ENCODE results near the gene DIAPH2.
A peak's percentile ranks its signal among the peaks of the same experiment; 100 is the strongest.

DIAPH2 gene

DNA sequence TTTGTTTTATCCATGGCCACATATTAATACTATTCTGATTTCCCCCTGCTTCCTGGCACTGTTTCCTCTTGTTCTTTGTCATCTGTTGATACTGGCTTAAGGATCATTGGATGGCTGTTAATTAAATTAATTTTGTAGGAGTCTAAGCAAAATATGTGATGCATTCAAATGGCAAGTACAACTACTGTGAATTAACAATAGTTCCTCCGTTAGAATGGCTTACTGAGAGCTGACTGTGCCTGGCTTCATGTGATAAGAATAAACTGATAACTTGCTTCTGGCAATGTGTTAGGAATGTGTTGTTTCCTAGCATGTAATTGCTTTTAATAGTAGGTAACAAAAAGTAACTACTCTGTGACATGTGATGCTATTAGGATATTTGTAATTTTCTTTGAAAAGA lies 297.5 kb downstream of the DIAPH2 start:
- no peak for DNase-seq

DNA sequence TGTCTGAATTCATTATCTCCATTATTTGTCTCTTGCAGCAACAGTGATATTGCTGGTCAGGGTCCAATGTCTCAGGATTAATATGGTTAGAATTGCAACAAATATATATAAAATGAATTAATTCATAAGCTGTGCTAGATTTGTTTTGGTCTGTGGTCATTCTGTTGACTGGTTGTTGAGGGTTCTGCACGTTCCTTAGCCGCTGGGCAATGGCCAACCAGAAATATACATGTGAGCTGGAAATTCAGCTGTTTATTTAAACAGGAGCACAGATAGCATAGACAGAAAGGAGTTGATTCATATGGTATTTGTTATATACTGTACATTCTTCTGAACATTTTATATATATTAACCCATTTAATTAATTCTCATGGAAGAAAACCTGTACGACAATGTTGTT lies 299.9 kb downstream of the DIAPH2 start:
- DNase-seq = no peak

DNA sequence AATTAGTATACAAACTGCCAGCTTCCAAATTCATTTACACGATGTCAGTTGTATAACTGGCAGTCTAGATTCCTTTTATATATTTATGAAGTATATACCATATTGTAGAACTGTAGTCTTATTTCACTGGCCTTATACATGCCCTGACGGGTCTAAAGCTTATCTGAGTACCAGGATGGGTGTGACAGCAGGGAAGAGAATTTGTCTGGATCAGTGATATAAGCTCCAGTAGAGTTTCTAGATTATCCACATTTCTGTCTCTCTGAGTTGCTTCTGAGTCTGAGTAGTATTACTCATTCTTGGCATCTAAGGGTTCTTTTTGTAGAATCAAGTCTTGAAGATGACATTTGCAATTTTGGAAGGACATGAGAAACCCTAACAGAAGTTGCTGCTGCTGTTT lies 300.4 kb downstream of the DIAPH2 start:
- no peak for DNase-seq

DNA sequence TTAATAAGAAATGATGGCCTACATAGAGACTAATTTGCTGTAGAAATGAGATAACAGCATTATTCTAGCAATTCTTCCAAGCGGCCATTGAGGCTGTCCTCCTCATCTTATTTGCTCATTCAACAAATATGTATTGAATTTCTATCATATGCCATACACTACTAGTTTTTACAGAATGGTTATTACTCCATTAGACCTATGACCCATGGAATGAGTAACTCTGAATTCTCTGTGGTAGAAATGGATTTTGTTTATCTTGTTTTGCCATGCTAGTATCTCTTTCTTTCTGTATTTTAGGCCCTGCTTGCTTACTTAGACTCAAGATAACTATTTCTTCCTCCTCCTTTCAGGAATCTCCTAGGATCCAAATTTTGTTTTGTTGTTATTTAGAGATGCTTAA lies 302.6 kb downstream of the DIAPH2 start:
- DNase-seq = no peak

DNA sequence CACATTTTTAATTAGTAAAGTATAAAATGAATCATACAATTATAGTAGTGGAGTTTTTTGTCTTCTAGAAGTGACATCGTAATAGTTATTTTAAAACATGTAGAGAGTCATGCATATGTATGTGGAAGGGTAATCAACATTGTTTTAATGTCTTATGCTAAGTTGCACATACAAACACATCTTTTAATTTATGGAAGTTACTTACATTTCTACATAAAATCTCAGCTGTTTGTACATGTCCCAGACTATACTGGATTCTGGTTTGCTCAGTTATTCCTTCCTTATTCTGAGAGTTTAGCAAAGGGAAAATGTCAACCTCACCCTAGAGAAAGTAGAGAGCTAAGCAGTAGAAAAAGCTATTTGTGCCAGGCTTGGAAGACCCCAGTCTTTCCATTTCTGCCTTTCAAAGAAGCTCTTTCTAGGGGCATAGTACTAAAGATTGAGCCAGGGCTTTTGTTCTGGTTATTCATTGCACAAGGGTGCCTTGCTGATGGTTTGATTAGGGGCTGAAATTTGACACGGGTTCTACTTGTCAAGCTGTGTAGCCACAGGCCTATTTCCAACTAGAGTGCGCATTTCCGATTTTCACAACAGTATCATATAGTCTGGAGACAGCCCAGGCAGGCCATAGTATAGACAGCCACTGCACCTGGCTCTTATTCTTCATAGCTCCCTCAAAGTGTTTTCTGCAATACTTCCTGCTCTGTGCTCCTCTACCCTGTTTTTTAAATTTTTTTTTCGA lies 305.4 kb downstream of the DIAPH2 start:
- no peak for DNase-seq

DNA sequence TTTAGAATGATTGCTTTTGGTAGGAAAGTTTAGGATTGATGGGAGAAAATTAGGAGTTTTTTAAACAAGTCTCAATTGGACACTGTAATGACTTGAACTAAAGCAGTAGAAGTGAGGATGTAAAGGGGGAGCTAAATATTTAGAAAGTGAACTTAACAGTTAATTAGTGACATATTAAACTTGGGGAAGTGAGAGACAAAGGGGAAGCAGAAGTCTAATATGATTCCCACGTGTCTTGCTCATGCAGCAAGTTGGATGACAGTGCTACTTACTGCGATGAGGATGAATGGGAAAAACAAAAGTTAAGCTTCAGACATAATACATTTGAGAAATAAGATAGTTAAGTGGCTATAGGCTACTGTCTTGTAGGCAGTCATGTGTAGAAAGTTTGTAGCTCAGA lies 309.5 kb downstream of the DIAPH2 start:
- DNase-seq = no peak

DNA sequence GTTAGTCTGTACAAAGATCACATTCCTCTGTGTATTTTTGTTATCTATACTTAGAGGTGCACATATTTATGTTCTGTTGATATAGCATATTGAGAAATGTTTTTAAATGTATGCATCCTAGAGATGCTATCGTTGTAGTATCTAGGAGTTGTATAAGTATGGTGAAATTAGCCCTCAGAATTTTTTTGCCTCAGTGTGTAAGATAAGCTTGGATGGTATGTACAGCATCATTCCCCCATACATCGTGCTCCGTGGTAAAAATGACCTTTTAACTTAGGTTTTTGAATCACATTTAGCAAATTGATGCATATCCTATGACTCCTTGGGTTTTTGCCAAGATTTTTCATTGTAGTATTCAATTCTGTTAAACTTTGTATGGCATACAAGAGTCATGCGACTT lies 312.6 kb downstream of the DIAPH2 start:
- no peak for DNase-seq

DNA sequence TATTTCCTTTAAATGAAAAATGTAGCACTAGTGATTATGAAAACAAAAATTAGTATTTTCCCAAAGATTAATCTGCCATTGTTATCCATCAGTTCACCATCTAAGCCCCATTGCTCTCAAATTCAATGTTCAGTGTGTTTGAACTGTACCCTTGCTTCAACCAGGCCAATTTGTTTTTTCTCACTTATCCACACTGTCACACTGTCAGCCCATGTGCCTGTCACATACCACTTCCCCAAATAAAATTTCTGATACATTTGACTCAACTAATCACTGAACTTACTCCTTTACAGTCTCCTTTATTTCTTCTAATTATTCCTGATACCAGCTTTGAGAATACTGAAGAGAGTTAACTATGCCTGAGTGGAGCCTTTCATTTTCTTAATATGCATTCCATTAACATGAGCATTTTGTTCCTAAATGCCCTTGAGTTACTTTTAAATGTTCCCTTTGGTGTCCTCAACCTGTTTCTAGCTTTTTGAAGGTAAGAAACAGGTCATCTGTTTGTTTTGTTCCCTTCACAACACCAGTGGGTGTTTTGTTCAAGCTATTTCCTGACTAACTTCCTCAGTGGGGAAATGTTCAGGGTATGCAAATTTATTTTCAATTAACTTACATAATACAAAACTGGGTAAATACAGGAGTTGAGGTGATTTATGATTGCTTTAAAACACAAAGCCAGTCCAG lies 316.2 kb downstream of the DIAPH2 start:
- no peak for DNase-seq

DNA sequence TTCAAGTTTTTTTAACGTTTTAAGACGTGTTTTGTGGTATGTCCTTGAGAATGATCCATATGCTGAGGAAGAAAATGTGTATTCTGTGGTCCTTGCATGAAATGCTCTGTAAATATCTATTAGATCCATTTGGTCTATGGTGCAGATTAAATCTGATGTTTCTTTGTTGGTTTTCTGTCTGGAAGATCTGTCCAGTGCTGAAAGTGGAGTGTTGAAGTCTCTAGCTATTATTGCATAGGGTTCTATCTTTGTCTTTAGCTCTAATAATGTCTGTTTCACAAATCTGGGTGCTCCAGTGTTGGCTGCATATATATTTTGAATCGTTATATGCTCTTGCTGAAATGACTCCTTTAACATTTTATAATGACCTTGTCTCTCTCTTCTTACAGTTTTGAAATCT lies 321.5 kb downstream of the DIAPH2 start:
- no peak for DNase-seq

DNA sequence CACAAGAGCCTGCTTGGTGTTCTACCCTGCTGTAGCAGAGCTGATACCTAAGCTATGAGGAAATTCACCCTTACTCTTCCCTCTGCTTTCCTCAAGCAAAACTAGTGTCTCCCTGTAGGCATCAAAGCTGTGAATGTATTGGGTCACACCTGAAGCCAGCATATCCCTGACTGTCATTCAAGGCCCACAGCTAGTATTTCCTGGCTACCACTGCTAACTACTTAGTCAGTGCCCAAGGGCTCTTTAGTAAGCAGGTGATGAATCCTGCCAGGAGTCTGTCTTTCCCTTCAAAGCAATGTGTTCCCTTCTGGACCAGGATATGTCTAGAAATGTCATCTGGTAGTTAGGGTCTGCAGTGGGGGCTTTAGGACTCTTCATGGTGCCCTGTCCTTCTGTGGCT lies 324.7 kb downstream of the DIAPH2 start:
- DNase-seq = no peak

DNA sequence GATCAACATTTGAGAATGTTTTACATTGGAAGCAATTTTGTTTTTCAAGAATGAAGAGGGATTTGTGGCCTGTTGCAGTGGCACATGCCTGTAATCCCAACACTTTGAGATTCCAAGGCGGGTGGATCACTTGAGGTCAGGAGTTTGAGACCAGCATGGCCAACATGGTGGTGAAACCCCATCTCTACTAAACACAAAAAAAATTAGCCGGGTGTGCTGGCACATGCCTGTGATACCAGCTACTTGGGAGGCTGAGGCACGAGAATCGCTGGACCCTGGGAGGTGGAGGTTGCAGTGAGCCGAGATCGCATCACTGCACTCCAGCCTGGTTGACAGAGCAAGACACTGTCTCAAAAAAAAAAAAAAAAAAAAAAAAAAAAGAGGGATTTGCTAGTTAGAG lies 326.9 kb downstream of the DIAPH2 start:
- DNase-seq = no peak

DNA sequence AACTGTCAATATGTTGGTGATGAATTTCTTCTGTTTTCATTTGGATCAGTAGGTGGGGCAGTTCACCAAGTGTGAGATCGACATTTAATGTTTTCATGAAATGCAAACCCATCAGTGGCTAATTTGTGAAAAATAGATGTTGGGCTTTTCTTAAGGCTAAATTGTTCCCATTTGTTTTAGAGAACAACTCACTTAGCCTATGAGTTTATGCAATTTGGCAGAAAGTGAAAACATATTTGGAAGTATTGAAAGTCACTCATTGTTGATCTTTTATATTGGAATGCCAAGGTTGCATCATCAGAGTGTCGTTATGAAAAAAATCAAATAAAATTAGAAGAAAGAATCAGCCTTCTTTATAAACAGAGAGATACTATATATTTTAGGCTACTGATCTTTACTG lies 331.5 kb downstream of the DIAPH2 start:
- DNase-seq = no peak

DNA sequence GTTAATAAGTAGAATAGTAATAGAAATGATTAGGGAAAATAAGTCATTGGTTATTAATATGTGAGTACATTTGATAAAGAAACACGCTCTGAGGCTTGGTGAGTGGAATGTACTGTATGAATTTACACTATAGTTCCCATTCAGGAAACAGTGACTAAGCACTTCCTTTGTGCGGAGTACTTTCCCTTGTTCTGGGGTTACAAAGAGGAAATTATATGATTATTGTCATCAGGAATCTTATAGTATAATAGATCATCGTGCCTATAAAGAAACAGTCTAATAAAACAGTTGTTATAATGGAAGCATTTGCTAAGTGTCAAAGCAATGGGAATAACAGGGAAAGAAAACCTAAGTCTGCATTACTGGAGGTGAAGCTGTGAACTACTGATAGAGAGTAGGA lies 337.0 kb downstream of the DIAPH2 start:
- no peak for DNase-seq

DNA sequence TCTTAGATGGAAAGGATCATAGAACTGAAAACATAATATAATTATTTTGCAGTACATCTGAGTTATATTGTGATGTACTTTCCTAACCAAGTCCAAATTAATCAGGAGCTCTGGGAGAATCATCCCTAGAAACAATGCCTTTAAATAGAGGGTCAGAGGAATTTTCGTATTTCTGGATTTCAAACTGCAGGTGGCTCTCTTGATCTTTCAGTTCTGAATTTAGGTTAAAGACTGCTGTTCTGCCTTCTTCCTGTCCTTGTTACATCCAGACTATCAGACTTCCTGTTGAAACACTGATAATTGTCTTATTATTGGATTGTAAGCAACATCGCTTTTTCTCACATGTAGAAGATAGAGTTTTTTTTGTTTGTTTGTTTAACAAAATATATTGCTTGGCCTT lies 341.8 kb downstream of the DIAPH2 start:
- peak; percentile 16 for DNase-seq

DNA sequence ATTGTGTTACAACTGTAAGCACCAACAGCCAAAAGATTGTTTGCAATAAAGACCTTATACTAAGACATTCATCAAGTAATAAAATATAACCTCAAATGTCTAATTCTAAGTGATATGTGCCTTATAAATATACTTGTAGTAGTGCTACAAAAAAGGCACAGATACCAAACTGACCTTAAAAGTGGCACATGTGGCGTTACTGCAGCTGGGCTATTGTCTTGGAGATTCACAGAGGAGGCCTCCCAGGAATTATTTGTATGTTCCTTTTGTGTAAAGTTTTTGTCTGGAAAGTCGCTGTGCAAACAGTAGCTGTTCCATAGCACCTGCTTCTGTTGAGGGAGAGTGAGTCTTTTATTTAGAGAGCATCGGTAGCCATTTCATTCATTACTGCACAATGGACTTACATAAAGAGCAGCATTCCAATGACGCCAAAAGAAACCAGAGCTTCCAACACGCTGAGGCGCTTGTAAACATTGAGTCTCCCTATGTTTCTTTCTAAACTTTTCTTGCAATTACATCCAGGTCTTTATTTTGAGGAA lies 342.8 kb downstream of the DIAPH2 start:
- DNase-seq = no peak

DNA sequence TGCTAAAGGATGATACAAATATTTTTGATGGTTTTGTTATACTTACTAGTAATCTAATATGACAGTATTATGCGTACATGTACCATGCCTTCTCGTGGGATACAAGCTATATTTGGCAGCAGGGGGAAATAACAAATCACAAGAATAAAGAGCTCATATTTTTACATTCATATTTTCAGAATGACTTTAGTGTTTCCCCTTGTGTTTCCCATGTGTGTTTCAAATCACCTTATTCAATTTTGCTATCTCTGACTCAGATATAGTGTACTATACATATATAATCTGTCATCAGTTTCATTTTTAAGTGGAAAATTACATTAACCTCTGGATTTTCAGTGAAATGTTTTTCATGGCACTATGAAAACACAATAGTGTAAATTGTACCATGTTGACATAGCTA lies 345.8 kb downstream of the DIAPH2 start:
- no peak for DNase-seq

DNA sequence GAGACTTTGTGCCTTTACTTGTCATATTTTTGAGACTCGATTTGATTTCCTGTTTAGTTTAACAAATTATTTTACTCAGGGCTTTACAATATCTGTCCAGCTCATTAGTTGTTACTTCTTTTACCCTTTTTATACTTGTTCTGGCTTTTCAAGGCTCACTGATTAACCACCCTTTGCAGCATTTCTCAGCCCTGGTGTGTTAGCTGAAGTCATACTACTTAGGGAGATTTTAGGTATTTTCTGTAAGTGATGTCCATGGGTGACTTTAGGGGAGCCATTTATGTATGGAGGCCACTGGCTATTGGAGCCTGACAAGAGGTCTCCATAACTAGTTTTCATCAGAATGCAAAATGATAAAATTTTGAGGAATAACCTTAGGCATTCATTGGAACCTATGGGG lies 346.3 kb downstream of the DIAPH2 start:
- no peak for DNase-seq

DNA sequence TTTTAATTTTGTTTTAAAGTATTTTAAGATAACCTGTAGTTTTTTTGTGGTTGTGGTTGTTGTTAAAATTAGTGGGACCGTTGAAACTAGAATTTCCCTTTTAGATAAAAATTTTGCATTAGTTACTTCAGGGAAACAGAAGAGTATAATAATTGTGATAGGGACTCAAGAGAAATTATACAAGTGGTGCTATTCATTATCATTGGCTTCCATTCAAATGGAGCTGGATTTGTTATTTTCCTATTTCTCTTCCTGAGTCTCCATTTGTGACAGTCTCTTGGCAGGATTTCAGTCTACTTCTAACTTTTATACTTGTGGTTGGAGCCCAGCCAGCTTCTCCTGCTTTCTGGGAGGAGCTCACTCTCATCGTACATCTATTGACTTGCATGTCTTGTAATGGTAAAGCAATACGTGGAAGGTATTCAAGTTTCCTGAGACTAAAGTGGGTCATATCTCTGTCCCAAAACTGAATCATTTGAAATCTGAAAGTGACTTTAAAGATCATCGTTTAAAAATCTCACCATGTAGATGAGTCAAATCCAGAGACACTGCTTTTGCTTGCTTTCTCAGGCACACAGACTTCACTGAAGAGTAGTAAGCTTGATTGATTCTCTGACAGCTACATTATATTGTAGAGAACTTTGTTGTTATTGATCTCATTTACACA lies 354.9 kb downstream of the DIAPH2 start:
- no peak for DNase-seq

DNA sequence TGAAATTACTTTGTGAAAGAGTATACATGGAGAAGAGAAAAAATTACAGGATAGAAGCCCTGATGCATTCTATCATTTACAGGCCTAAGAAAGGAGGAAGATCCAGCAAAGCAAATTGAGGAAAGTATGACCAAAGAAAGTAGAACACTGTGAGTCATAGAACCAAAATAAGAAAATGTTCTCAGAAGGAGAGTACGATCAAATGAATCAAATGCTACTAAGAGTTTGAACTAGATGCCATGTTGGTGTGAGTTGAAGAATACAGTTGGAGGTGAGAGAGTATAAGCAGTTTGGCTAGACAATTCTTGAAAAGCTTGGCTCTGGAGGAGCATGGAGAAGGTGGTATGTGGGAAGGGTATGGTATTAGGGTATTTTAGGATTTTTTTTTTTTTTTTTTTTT lies 360.8 kb downstream of the DIAPH2 start:
- DNase-seq = no peak

DNA sequence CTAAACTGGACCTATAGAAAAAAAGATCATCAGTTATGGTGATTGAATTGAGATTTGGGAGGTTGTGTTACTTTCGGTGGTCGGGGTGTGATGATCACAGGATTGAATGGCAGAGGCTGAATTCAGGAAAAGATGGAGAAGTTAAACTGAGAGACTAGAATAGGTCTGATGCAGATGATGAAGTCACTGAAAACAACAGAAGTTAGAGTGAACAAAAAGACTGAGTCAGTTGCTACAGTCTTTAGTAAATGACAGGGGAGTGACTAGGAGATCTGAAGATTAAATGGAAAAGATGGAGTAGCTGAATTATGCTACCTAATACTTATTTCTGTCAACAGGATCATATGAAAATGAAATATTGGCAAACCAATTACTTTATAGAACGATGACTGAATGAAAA lies 362.2 kb downstream of the DIAPH2 start:
- DNase-seq = no peak

DNA sequence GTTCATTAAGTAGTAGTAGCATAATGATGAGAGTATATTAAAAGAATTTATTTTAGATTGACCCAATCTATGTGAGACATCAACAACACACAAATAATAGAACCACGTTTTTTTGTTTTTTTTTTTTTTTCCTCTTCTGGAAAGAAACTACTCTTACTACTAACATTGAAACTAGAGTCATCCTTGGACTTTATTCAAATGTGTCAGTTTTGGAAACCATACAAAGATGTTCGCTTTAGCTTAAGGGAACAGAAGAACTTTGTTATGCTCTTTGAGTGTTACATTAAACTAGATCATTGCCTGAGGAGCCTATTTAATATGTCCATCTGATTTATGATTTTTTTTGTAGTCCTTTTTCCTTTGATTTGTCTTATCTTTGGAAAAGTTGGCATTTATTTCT lies 365.8 kb downstream of the DIAPH2 start:
- DNase-seq = no peak

DNA sequence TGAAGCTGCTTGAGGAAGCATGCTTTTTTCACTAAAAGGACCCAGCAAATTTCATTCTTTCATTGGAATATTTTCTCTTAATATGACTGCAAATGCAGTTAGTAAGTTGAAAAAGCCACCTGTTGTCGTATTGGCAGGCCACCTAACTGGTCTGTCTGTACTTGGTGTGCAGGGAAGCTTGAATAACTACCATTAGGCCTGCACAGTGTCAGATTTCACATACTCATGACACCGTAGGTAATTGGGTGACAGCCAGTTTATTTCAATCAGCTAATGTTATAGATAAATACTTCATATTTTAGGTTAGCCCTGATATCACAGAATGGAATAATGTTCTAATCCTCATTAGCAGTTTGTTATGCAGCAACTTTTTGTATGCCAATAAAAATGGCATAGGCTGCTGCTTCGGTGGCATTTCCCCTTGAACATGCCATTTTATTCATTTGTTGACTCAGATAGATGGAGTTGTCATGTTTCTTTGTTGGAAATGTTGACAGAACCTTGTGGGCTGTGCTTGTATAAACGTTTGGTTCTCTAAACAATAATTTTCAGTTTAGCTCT lies 372.8 kb downstream of the DIAPH2 start:
- DNase-seq = peak; percentile 38

DNA sequence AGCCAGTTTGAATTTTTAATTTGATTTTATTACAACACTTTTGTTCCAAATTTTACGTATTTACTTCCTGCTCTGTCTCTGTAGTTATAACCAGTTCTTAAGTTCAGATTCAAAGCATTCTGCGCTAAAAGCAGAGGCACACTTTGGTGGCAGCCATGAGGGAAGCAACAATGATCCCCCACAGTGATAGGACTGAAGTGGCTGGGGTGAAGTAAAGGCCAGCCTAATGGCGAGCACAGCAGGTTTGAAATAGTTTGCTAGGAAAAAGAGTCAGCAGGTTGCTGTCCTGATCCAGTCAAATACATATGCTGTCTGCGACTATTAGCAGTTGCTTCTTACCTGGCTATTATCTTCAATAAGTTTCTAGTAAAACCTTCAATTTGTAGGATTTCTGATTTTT lies 375.4 kb downstream of the DIAPH2 start:
- DNase-seq = no peak

DNA sequence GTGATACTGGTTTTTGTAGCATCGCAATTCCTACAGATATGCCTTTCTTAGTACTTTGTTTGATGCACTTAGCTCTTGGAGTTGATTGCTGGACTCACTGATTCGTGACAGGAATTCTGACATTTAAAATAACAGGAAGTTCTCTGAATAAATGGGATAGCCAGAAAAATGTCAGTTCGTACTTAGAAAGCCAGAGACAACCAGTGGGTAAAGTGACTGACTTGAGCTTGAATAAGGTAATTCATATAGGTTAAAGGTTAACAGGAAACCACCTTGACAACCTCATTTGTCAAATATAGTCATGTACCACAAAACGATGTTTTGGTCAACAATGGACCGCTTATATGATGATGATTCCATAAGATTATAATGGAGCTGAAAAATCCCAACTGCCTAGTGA lies 380.4 kb downstream of the DIAPH2 start:
- no peak for DNase-seq

Data from NCI-H1694 treated with DMSO at 0.1 percent for 48 hours (cell line).